Keratinocyte (primary cell): Measurements from ENCODE around the gene FAM236A. TPM values are rescaled to one million over a fixed set of nuclear protein-coding genes. Genes with fewer than 3 reads are reported as not detected.

Source experiments
- polyA plus RNA-seq, 5 experiments: library from polyadenylated mRNA; depleted of rRNA in 3 of 5; stranded (reverse) in 3 of 5; stranded (forward) in 1 of 5; unstranded in 1 of 5; fragments of >200 nt; gene quantifications; 1 replicate in 1 of 5; 2 replicates in 3 of 5; 3 replicates in 1 of 5; pipeline versions ENCODE4 v1.2.1 to v1.2.3, GENCODE V29; 2011 to 2012; ENCODE audit warnings: missing spikeins in 2 of 5, low read depth in 1 of 5, low replicate concordance in 1 of 5

The FAM236A gene
- polyA plus RNA-seq, 1 donor (not counting 4 experiments of a cell fraction or from before 2014, with no cell fraction given): not detected

Other genes with a start within 250 kb of the FAM236A start
- gene PHKA1, start 223.9 kb upstream of the FAM236A start, polyA plus RNA-seq: 5.7 to 7.1 TPM (median 5.7 TPM) in 3 replicates
- not detected in 3 replicates for gene DMRTC1B, start 161.3 kb upstream of the FAM236A start, polyA plus RNA-seq
- gene FAM236B, start 155.5 kb upstream of the FAM236A start, polyA plus RNA-seq: not detected in 3 replicates
- not detected in 3 replicates for gene FAM236D, start 130.0 kb upstream of the FAM236A start, polyA plus RNA-seq
- gene FAM236C, start 25.6 kb upstream of the FAM236A start, polyA plus RNA-seq: not detected in 3 replicates
- gene DMRTC1, start 5.6 kb downstream of the FAM236A start, polyA plus RNA-seq: not detected in 3 replicates
- not detected in 3 replicates for gene PABPC1L2B, start 64.7 kb downstream of the FAM236A start, polyA plus RNA-seq
- gene PABPC1L2A, start 141.3 kb downstream of the FAM236A start, polyA plus RNA-seq: not detected in 3 replicates